Breast epithelium (tissue), 4 donors: Measurements from ENCODE around the gene FNDC11. TPM values are rescaled to one million over a fixed set of nuclear protein-coding genes. Genes with fewer than 3 reads are reported as not detected.

ENCODE experiments used
- DNase-seq, 2 donors: peaks; one replicate each; pipeline ENCODE4 v3.0.0-alpha.2; 2019; ENCODE audit warnings: low spot score in 2 of 2
- H3K27ac ChIP-seq, 2 donors: fragments of 200-600 bp; sonication (generic) in 1 of 2; one replicate each; pipeline ENCODE4 v1.5.1; 2016 to 2019; ENCODE audit warnings: mild to moderate bottlenecking in 1 of 2
- H3K27me3 ChIP-seq, 2 donors: fragments of 200-600 bp; sonication (generic) in 1 of 2; one replicate each; pipeline versions ENCODE4 v1.5.1 to v1.6.0; 2017 to 2019; ENCODE audit warnings: control low read depth in 1 of 2, mild to moderate bottlenecking in 1 of 2
- H3K36me3 ChIP-seq: fragments of 200-600 bp; one replicate; pipeline ENCODE4 v1.5.1; 2019
- H3K4me1 ChIP-seq, 2 donors: fragments of 200-600 bp; sonication (generic); one replicate each; pipeline ENCODE4 v1.5.1; 2016 to 2019; ENCODE audit warnings: control low read depth in 1 of 2
- H3K4me3 ChIP-seq, 3 donors: fragments of 200-600 bp; sonication (generic); 1 replicate in 2 of 3; 2 replicates in 1 of 3; pipeline ENCODE4 v1.5.1; 2016 to 2019; ENCODE audit warnings: mild to moderate bottlenecking in 3 of 3, moderate library complexity in 2 of 3
- H3K9me3 ChIP-seq, 2 donors: fragments of 200-600 bp; sonication (generic) in 1 of 2; one replicate each; pipeline ENCODE4 v1.5.1; 2016 to 2019; ENCODE audit warnings: control low read depth in 1 of 2
- CTCF ChIP-seq, 3 donors: fragments of 450-650 bp; IDR thresholded peaks; one replicate each; pipeline ENCODE4 v1.5.1; 2016 to 2017; ENCODE audit warnings: antibody characterized with exemption in 3 of 3, mild to moderate bottlenecking in 3 of 3, moderate library complexity in 3 of 3
- POLR2A ChIP-seq: fragments of 450-650 bp; IDR thresholded peaks from one replicate; pipeline ENCODE4 v1.6.1; 2016; ENCODE audit warnings: antibody characterized with exemption, mild to moderate bottlenecking, moderate library complexity
- POLR2AphosphoS5 ChIP-seq, 3 donors: sonication (generic); formaldehyde crosslinking; IDR thresholded peaks; one replicate each; pipeline ENCODE4 v1.6.1; 2017; ENCODE audit warnings: antibody characterized with exemption in 3 of 3
- intact Hi-C: fragments of 100-400 bp; cut with DNase I; formaldehyde crosslinking; loops from one replicate; pipeline ENCODE4 v1.15.1; 2023; ENCODE audit warnings: low total_unique reads
- total RNA-seq, 3 donors: library from RNA; depleted of rRNA; stranded (reverse); fragments of >200 nt; gene quantifications; one replicate each; pipeline ENCODE4 v1.1.0, GENCODE V29; 2016

FNDC11 gene
- total RNA-seq, 3 donors from 2014 or later, result 0.29 to 0.33 (median 0.32) TPM

- no peak overlapping the region for H3K4me3 ChIP-seq
- DNase-seq, result no peak
- H3K27me3 ChIP-seq, result no peaks in the 10 kb centered on the region
- intact Hi-C loops, result no loop called here
- H3K36me3 ChIP-seq, result peaks cover 11% of the 10 kb centered on the region
- TF ChIP-seq POLR2A (no peak), CTCF (IDR thresholded peaks at IDR 0.05) (no peak), POLR2AphosphoS5 (IDR thresholded peaks at IDR 0.05) (no peak)
- no peak overlapping the region for H3K27ac ChIP-seq
- H3K9me3 ChIP-seq, result no peaks in the 10 kb centered on the region
- no peaks in the 10 kb centered on the region for H3K4me1 ChIP-seq
Measured at GRCh38 chr20:63567136-63567385, 13.1 kb downstream of the FNDC11 start.

DNA sequence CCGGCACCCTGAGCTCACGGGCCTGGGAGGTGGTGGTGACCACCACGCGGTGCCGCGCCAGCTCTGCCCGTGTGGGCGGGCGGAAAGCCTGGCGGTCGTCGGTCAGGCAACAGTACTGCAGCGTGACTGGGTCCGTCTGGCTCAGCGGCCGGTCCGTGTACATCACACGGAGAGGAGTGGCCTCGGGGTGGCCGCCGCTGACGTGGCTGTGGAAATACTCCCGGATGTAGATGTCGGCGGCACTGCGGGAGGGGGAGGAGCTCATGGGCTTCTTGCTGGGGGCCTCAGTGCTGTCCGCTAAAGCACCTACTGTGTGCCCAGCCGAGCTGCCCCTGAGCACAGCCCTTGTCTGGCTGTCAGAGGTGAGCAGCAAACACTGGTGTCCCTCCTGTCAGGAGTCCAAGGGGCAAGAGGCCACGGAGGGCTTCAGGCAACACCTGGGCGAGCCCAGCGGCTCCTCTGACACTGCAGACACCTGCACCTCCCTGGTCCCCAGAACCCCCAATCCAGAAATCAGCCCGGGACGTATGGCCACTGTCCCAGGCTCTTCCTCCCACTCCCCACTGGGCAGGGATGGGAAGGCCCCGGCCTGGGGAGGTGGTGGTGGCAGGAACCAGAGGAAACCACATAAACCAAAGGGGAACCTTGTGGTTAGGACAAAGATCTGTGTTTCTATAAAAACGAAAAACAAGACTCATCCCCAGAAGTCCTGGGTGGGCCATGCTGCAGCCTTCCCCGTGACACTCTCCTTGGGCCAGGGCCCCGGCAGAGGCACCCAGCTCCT is 13.6 kb downstream of the FNDC11 start:
- Histone ChIP-seq H3K4me1 (no peaks in the 10 kb centered on the region), H3K36me3 (peaks cover 11% of the 10 kb centered on the region), H3K27ac (no peak overlapping the region), H3K9me3 (no peaks in the 10 kb centered on the region), H3K4me3 (peak overlapping the region in 1 of 3 donors; percentile 17), H3K27me3 (no peaks in the 10 kb centered on the region)
- no peak for DNase-seq
- intact Hi-C loops, result no loop called here
- TF ChIP-seq POLR2A, result no peak
- TF ChIP-seq CTCF (IDR thresholded peaks at IDR 0.05), result no peak
- no peak for TF ChIP-seq POLR2AphosphoS5 (IDR thresholded peaks at IDR 0.05)

DNA sequence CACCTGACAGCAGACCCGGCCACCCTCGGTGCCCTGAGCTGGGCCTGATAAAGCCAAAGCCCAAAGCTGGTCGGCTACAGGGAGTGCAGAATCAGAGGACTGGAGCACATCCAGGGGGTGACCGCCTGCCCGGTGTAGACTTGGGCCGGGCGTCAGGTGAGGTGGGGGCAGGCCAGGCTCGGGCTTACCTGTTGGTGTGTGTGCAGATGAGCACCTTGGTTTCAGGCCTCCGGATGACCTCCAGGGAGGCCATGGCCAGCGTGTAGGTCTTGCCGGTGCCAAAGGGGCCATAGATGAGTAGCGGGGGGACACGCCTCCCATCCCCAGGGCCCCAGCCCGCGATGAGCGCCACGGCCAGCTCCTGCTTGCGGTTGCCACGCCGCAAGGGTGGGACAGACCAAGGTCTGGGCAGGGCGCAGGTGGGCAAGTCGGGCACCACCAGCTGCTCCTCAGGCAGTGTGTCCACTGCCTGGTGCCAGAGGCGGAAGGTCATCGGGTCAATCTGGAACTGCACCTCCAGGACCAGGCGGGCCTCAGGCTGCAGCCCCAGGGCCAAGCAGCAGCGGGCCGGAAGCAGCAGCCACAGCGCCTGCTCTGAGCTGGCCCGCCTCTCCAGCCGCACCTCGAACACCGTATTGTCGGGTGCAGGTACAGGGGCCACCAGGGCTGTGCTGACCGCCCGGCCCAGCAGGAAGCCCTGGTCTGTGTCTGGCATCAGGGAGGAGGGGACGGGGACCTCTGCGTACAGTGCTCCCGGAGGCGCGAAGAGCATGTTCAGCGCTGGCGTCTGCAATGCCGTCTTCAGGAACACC is 14.4 kb downstream of the FNDC11 start:
- H3K27ac ChIP-seq, result no peak overlapping the region
- no peaks in the 10 kb centered on the region for H3K9me3 ChIP-seq
- intact Hi-C loops, result no loop called here
- peaks cover 9% of the 10 kb centered on the region for H3K36me3 ChIP-seq
- TF ChIP-seq POLR2A (no peak), POLR2AphosphoS5 (IDR thresholded peaks at IDR 0.05) (no peak), CTCF (IDR thresholded peaks at IDR 0.05) (no peak)
- H3K27me3 ChIP-seq, result no peaks in the 10 kb centered on the region
- H3K4me1 ChIP-seq, result peaks cover 4 to 6% of the 10 kb centered on the region in 2 donors
- no peak for DNase-seq
- H3K4me3 ChIP-seq, result peak overlapping the region in 1 of 3 donors; percentile 15

GRCh38 chr20:63568986-63569949 is 15.3 kb downstream of the FNDC11 start:
- intact Hi-C loops, result no loop called here
- H3K36me3 ChIP-seq, result peaks cover under 1% of the 10 kb centered on the region
- no peaks in the 10 kb centered on the region for H3K9me3 ChIP-seq
- H3K27me3 ChIP-seq, result no peaks in the 10 kb centered on the region
- H3K4me3 ChIP-seq, result no peak overlapping the region
- H3K4me1 ChIP-seq, result peaks cover 6 to 7% of the 10 kb centered on the region in 2 donors
- DNase-seq, result no peak
- TF ChIP-seq POLR2AphosphoS5 (IDR thresholded peaks at IDR 0.05), result no peak
- TF ChIP-seq POLR2A, result no peak
- no peak for TF ChIP-seq CTCF (IDR thresholded peaks at IDR 0.05)
- no peak overlapping the region for H3K27ac ChIP-seq
